GM19324 (cell line): ENCODE results near the gene HIVEP2.
A peak's percentile ranks its signal among the peaks of the same experiment; 100 is the strongest.

Experiments
- ATAC-seq: cut with Tn5 transposase; IDR thresholded peaks from one replicate; pipeline ENCODE4 v1.9.1; 2021; ENCODE audit warnings: mild to moderate bottlenecking, moderate library complexity; ENCODE audit not compliant: unreplicated experiment, low FRiP score

The HIVEP2 gene

DNA sequence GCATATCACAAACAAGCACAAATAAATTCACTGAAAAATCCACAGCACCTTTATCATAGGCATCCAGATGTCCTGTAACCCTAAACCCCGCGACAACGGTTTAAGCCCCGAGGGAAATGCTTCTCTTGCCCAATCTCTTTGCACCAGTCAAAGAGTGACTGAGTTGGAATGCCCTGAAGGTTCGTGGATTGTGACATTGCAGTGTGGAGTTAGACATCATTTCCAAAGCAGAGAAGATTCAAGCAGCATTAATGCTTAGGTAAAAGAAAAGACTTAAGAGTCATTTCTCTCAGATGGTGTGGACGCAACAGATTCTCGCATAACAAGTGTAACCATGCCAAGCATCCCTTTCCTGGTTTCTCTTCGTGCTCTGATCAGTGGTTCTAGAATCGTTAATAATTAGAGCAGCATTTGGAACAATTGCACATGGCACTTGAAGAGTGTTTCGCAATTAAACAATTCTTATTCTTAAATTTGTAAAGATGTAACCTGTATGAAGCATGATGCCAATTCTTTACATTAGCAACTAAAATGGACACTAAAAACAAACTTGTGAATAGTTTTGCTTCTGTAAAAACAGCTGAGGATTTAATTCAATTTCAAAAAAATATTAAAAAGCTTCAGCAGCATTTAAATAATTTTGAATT is 121.6 kb downstream of the HIVEP2 start:
- no peak for ATAC-seq

DNA sequence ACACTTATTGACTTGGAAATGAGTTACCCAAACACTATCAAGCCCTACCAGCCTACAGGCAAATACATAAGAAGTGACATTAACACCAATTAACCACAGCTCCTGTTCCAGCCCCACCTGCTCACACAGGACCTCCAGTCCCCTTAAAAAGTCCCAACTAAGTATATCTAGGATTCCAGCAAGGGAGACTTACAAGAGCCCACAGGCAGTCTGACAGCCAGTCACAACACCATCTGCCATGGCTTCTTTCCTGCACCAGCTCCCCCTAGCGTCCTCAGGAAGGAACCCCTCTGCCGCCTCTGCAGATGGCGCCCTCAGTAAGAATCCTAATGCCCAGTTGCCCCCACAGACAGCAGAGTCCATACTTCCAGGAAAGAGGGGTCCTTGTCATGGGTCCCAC is 122.1 kb downstream of the HIVEP2 start:
- no peak for ATAC-seq

GRCh38 chr6:142822383-142822782 is 122.6 kb downstream of the HIVEP2 start:
- ATAC-seq, result peak; percentile 70

- no peak for ATAC-seq
These were observed 123.1 kb downstream of the HIVEP2 start for GRCh38 chr6:142821860-142822259.

DNA sequence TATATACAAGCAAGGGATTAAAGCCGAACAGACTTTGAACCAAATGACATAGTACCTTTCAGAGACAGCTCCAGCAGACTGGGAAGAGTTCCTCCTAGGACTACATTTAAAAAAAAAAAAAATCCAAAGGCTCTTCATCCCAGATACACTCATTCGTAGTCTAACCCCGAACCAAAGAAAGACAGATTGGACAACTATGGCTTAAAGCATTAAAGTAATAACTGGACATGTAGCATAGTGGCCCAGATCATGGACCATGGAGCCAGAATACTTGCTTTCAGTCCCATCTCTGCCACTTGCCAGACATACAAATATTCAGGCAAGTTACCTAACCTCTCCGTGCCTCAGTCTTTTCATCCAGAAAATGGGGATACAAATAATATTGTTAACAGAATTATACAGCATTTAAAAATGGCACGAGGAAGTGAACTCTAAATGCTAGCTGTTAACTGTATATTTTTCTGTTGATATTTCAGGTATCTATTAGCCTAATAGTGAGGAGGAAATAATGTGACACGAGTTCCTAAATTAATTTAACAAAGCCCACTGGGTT is 123.7 kb downstream of the HIVEP2 start:
- ATAC-seq, result no peak

DNA sequence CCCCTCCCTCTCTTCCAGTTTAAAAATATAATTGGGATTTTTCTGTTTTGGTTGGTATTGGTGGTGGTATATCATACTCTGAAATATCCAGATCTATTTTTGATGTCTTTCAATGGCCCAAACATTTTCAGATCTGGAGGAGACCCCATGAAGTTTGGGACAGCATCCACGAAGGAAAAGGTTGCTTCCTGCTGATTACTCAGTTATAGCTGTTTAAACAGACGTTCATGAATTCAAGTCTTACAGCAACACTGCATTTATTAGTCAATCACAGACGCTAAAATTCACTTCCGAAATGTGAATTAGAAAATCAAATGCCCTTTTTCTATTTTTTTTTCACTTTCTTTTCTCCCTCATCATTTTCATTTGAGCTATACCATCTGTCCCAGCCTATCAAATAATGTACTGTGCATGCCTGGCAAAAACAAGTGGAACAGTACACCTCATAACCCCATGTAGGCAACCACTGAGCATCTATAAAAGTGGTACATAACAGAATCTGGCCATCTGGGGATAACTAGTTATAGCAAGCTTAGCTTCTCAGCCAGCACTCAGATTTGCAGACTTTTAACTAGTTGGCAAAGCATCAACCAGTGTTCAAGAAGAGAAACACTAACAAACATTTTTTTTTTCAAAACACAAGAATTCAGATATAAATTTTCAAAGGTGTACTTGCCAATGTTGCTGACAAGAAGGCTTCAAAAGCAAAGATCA is 124.5 kb downstream of the HIVEP2 start:
- ATAC-seq, result no peak

DNA sequence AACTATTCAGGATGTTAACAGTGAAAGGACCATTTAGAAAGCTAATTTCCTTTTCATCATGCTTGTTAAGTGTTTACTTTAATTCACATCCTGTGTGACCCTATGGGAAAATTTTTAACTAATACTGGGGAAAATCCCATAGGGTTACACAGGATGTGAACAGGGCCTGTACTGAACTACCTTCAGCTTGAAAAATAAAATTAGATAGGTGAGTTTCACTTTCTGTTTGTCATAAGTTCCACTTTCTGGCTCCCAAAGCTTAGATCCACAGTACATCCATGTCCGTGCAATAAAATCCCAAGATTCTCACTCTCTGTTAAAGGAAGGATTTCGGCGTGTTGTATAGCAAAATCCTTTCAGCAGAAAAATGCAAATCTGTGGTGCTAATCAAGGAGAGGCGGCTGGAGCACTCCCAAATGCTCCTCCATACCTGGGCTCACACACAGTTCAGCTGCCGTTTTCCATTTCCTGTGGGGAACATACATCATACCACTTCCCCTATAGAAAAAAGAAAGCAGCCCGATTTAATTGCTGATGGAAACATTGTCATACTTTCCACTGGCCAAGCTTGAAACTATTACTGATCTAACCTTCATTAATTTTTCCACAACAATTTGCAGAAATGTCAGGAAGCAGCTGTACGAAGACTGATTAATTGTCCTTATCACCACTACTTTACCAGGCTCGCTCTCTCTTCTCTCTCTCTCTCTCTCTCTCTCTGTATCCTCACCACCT is 125.2 kb downstream of the HIVEP2 start:
- ATAC-seq, result peak; percentile 55

- no peak for ATAC-seq
These were observed 128.5 kb downstream of the HIVEP2 start for GRCh38 chr6:142816486-142816885.

- ATAC-seq, result no peak
These were observed 128.9 kb downstream of the HIVEP2 start for GRCh38 chr6:142816031-142816430.

DNA sequence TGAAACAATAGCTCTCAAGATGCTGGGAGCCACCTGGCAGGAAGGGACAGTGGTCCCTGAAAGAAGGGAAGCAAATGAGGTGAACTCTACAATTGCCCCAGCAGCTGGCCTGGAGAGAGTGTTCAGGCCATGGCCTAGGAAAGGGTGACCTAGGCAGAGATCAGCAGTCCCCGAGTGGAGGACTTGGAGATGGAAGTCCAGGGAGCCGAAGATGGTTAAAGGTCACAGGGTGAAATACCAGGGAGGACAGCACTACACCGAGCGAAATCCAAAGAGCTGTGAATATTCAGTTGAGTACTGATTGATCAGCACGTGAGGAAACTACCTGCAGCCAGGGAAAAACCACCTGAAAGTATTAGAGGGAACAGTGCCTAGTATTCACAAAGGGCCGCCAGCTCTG is 133.1 kb downstream of the HIVEP2 start:
- ATAC-seq, result no peak

- no peak for ATAC-seq
These were observed 133.9 kb downstream of the HIVEP2 start for GRCh38 chr6:142810952-142811514.

GRCh38 chr6:142809947-142810346 is 135.0 kb downstream of the HIVEP2 start:
- no peak for ATAC-seq

- no peak for ATAC-seq
These were observed 136.4 kb downstream of the HIVEP2 start for GRCh38 chr6:142808405-142809061.

- ATAC-seq, result no peak
These were observed 139.9 kb downstream of the HIVEP2 start for GRCh38 chr6:142805042-142805441.

DNA sequence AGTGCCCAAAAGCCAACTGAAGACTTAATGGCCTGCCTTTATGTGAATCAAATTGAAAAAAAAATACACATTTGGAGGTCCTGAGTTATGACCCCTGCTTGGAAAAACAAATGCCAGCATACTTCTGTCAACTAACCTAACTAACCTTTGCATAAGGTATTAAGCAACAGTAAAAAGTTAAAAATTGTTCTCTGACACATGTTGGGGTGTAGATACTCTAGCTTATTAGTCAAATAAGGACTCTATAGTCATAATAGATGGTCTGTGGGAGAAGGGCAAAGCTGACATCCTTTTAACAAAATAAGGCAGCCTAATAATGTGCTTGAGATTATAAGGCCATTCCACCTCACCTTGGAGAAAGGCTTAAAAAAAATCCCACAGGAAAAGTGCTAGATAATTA is 140.5 kb downstream of the HIVEP2 start:
- no peak for ATAC-seq

- no peak for ATAC-seq
These were observed 141.4 kb downstream of the HIVEP2 start for GRCh38 chr6:142803495-142804058.

- ATAC-seq, result no peak
These were observed 141.9 kb downstream of the HIVEP2 start for GRCh38 chr6:142803032-142803431.

- ATAC-seq, result no peak
These were observed 142.9 kb downstream of the HIVEP2 start for GRCh38 chr6:142802124-142802523.

DNA sequence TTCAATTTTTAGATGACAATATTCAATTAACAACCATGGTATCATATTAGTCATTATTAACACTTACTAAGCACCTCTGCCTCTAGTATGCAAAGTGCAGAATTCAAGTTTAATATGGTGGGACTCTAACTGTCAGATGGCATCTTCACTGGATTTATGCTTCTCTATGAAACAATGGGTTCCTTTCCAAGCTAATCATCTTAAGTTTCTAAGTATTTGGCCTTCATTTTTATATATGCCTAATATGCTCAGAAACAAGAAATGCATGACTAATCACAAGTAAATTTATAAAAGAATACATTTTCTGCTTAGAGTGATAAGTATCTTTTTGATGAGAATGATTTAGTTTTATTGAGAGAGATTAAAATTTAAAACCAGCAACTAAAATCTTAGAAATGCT is 144.7 kb downstream of the HIVEP2 start:
- no peak for ATAC-seq

GRCh38 chr6:142799639-142800038 is 145.3 kb downstream of the HIVEP2 start:
- ATAC-seq, result no peak
